Measurements from ENCODE around the gene STRADA.

Gene STRADA

GRCh38 chr17:63772801-63773271 lies 31.2 kb upstream of the STRADA start:
- TF ChIP-seq CTCF (IDR thresholded peaks at IDR 0.05; ENCODE audit: low read depth, low read length, missing control alignments): no peak
- DNase-seq (ENCODE audit: low read depth): no peak
- H3K4me3 ChIP-seq (ENCODE audit: low read depth, low read length): peak overlapping the region; percentile 97

- TF ChIP-seq CTCF (IDR thresholded peaks at IDR 0.05; ENCODE audit: low read depth, low read length, missing control alignments): no peak
- DNase-seq (ENCODE audit: low read depth): no peak
- H3K4me3 ChIP-seq (ENCODE audit: low read depth, low read length): no peak overlapping the region
Measured at GRCh38 chr17:63768433-63768832, 26.8 kb upstream of the STRADA start.

GRCh38 chr17:63766754-63767153 lies 25.2 kb upstream of the STRADA start:
- no peak for DNase-seq (ENCODE audit: low read depth)

GRCh38 chr17:63764716-63765115 lies 23.1 kb upstream of the STRADA start:
- no peak overlapping the region for H3K4me3 ChIP-seq (ENCODE audit: low read depth, low read length)
- no peak for DNase-seq (ENCODE audit: low read depth)
- TF ChIP-seq CTCF (IDR thresholded peaks at IDR 0.05; ENCODE audit: low read depth, low read length, missing control alignments): no peak

More at GRCh38 chr17:63766754-63767153, 25.2 kb upstream of the STRADA start:
- H3K4me3 ChIP-seq (ENCODE audit: low read depth, low read length): no peak overlapping the region
- no peak for TF ChIP-seq CTCF (IDR thresholded peaks at IDR 0.05; ENCODE audit: low read depth, low read length, missing control alignments)

- no peak for TF ChIP-seq CTCF (IDR thresholded peaks at IDR 0.05; ENCODE audit: low read depth, low read length, missing control alignments)
- no peak for DNase-seq (ENCODE audit: low read depth)
- no peak overlapping the region for H3K4me3 ChIP-seq (ENCODE audit: low read depth, low read length)
Measured at GRCh38 chr17:63762161-63763078, 20.8 kb upstream of the STRADA start.

GRCh38 chr17:63760771-63761539 lies 19.4 kb upstream of the STRADA start:
- H3K4me3 ChIP-seq (ENCODE audit: low read depth, low read length): no peak overlapping the region
- DNase-seq (ENCODE audit: low read depth): no peak
- no peak for TF ChIP-seq CTCF (IDR thresholded peaks at IDR 0.05; ENCODE audit: low read depth, low read length, missing control alignments)

Measured in GM12864 (cell line).